SK-N-SH treated with all-trans-retinoic acid at 6 μM for 48 hours (cell line): ENCODE results near the gene BCAR3.

Source experiments
- ATAC-seq: fragments of 200-7000 bp; cut with Tn5 transposase; 3 replicates; pipeline ENCODE4 v1.9.1; 2020; ENCODE audit warnings: mild to moderate bottlenecking, moderate library complexity
- ARNTL ChIP-seq: fragments of 450-650 bp; formaldehyde crosslinking; IDR thresholded peaks from 2 replicates; pipeline ENCODE4 v1.5.0; 2020; ENCODE audit warnings: low read depth, mild to moderate bottlenecking, moderate library complexity, borderline replicate concordance
- BACH2 ChIP-seq: fragments of 250-450 bp; sonication (Bioruptor Pico); IDR thresholded peaks from 2 replicates; pipeline ENCODE4 v1.9.0; 2021; ENCODE audit warnings: mild to moderate bottlenecking, borderline replicate concordance
- CSDC2 ChIP-seq: fragments of 250-450 bp; sonication (Bioruptor Pico); IDR thresholded peaks from 2 replicates; pipeline ENCODE4 v1.5.0; 2020; ENCODE audit warnings: mild to moderate bottlenecking, moderate library complexity
- ESRRG ChIP-seq: fragments of 250-450 bp; sonication (Bioruptor Pico); IDR thresholded peaks from 2 replicates; pipeline ENCODE4 v1.6.1; 2021; ENCODE audit warnings: mild to moderate bottlenecking
- GLIS3 ChIP-seq: fragments of 250-450 bp; sonication (Bioruptor Pico); IDR thresholded peaks from 2 replicates; pipeline ENCODE4 v1.5.0; 2020; ENCODE audit warnings: mild to moderate bottlenecking, moderate library complexity
- ISL1 ChIP-seq: fragments of 250-450 bp; sonication (Bioruptor Pico); IDR thresholded peaks from 2 replicates; pipeline ENCODE4 v2.1.2; 2022; ENCODE audit warnings: mild to moderate bottlenecking, moderate library complexity
- PPARA ChIP-seq: fragments of 250-450 bp; sonication (Bioruptor Pico); IDR thresholded peaks from 2 replicates; pipeline ENCODE4 v1.5.0; 2020; ENCODE audit warnings: mild to moderate bottlenecking, borderline replicate concordance
- SNAI2 ChIP-seq: fragments of 250-450 bp; sonication (Bioruptor Pico); IDR thresholded peaks from 2 replicates; pipeline ENCODE4 v1.5.0; 2020; ENCODE audit warnings: mild to moderate bottlenecking, moderate library complexity
- TCF4 ChIP-seq: fragments of 250-450 bp; sonication (Bioruptor Pico); IDR thresholded peaks from 2 replicates; pipeline ENCODE4 v1.8.0; 2021; ENCODE audit warnings: mild to moderate bottlenecking, moderate library complexity, borderline replicate concordance
- ZC3H10 ChIP-seq: fragments of 250-450 bp; sonication (Bioruptor Pico); IDR thresholded peaks from 2 replicates; pipeline ENCODE4 v1.5.1; 2021; ENCODE audit warnings: mild to moderate bottlenecking, moderate library complexity
- ZFP3 ChIP-seq: fragments of 250-450 bp; sonication (Bioruptor Pico); IDR thresholded peaks from 2 replicates; pipeline ENCODE4 v1.5.0; 2020; ENCODE audit warnings: mild to moderate bottlenecking, moderate library complexity
- ZFP30 ChIP-seq: fragments of 450-650 bp; formaldehyde crosslinking; IDR thresholded peaks from 2 replicates; pipeline ENCODE4 v1.5.0; 2022; ENCODE audit warnings: mild to moderate bottlenecking, moderate library complexity
- ZNF565 ChIP-seq: fragments of 450-650 bp; formaldehyde crosslinking; conservative IDR thresholded peaks from 2 replicates; pipeline ENCODE4 v1.5.0; 2020; ENCODE audit warnings: low read depth, mild to moderate bottlenecking, moderate library complexity
- ZNF70 ChIP-seq: fragments of 450-650 bp; formaldehyde crosslinking; IDR thresholded peaks from 2 replicates; pipeline ENCODE4 v1.5.0; 2020; ENCODE audit warnings: mild to moderate bottlenecking, moderate library complexity
- TF ChIP-seq, protein P1 (sequence below): fragments of 250-450 bp; sonication (Bioruptor Pico); IDR thresholded peaks from 2 replicates; pipeline ENCODE4 v1.5.1; 2021; ENCODE audit warnings: mild to moderate bottlenecking, moderate library complexity
- TF ChIP-seq, protein P2 (sequence below): fragments of 250-450 bp; sonication (Bioruptor Pico); IDR thresholded peaks from 2 replicates; pipeline ENCODE4 v1.8.0; 2020; ENCODE audit warnings: mild to moderate bottlenecking, moderate library complexity, borderline replicate concordance
- TF ChIP-seq, protein P3 (sequence below): fragments of 250-450 bp; sonication (Bioruptor Pico); IDR thresholded peaks from 2 replicates; pipeline ENCODE4 v1.5.1; 2020; ENCODE audit warnings: low read depth, mild to moderate bottlenecking, moderate library complexity
- TF ChIP-seq, protein P4 (sequence below): fragments of 250-450 bp; sonication (Bioruptor Pico); IDR thresholded peaks from 2 replicates; pipeline ENCODE4 v1.5.0; 2020; ENCODE audit warnings: mild to moderate bottlenecking, moderate library complexity
- TF ChIP-seq, protein P5 (sequence below): fragments of 250-450 bp; sonication (Bioruptor Pico); IDR thresholded peaks from 2 replicates; pipeline ENCODE4 v1.8.0; 2021; ENCODE audit warnings: low read depth, mild to moderate bottlenecking, moderate library complexity, borderline replicate concordance

Gene BCAR3

DNA sequence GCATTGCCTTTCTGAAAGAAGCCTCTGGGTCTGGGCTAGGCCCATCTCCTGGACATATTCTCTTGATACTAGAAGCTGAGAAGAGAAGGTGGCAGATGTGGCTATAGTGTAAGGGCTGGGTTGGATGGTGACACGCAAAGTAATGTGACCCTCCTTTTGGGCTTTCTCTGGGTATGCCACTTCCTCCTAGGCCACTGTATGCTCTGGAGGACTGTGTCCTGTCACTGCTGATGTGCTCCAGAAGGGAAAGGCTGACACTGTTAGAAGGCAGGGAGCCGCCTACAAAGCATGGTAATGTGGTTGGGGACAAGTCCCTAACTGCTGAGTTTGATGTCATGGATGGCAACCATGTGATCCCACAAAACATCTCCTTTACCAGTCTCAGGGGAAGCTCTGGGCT, 112.1 kb downstream of the BCAR3 start:
- TF ChIP-seq ESRRG (CRISPR knock-in tag) (no peak), ZFP30 (CRISPR knock-in tag) (no peak), ZFP3 (CRISPR knock-in tag) (no peak), GLIS3 (CRISPR knock-in tag) (no peak), ARNTL (CRISPR knock-in tag) (no peak), PPARA (CRISPR knock-in tag) (no peak), TCF4 (CRISPR knock-in tag) (no peak), BACH2 (CRISPR knock-in tag) (no peak), CSDC2 (CRISPR knock-in tag) (no peak)
- TF ChIP-seq, protein P1, sequence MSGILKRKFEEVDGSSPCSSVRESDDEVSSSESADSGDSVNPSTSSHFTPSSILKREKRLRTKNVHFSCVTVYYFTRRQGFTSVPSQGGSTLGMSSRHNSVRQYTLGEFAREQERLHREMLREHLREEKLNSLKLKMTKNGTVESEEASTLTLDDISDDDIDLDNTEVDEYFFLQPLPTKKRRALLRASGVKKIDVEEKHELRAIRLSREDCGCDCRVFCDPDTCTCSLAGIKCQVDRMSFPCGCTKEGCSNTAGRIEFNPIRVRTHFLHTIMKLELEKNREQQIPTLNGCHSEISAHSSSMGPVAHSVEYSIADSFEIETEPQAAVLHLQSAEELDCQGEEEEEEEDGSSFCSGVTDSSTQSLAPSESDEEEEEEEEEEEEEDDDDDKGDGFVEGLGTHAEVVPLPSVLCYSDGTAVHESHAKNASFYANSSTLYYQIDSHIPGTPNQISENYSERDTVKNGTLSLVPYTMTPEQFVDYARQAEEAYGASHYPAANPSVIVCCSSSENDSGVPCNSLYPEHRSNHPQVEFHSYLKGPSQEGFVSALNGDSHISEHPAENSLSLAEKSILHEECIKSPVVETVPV (CRISPR knock-in tag) = no peak
- TF ChIP-seq, protein P2, sequence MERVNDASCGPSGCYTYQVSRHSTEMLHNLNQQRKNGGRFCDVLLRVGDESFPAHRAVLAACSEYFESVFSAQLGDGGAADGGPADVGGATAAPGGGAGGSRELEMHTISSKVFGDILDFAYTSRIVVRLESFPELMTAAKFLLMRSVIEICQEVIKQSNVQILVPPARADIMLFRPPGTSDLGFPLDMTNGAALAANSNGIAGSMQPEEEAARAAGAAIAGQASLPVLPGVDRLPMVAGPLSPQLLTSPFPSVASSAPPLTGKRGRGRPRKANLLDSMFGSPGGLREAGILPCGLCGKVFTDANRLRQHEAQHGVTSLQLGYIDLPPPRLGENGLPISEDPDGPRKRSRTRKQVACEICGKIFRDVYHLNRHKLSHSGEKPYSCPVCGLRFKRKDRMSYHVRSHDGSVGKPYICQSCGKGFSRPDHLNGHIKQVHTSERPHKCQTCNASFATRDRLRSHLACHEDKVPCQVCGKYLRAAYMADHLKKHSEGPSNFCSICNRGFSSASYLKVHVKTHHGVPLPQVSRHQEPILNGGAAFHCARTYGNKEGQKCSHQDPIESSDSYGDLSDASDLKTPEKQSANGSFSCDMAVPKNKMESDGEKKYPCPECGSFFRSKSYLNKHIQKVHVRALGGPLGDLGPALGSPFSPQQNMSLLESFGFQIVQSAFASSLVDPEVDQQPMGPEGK (CRISPR knock-in tag) = no peak
- TF ChIP-seq, protein P3, sequence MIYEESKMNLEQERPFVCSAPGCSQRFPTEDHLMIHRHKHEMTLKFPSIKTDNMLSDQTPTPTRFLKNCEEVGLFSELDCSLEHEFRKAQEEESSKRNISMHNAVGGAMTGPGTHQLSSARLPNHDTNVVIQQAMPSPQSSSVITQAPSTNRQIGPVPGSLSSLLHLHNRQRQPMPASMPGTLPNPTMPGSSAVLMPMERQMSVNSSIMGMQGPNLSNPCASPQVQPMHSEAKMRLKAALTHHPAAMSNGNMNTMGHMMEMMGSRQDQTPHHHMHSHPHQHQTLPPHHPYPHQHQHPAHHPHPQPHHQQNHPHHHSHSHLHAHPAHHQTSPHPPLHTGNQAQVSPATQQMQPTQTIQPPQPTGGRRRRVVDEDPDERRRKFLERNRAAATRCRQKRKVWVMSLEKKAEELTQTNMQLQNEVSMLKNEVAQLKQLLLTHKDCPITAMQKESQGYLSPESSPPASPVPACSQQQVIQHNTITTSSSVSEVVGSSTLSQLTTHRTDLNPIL (CRISPR knock-in tag) = no peak
- TF ChIP-seq, protein P4, sequence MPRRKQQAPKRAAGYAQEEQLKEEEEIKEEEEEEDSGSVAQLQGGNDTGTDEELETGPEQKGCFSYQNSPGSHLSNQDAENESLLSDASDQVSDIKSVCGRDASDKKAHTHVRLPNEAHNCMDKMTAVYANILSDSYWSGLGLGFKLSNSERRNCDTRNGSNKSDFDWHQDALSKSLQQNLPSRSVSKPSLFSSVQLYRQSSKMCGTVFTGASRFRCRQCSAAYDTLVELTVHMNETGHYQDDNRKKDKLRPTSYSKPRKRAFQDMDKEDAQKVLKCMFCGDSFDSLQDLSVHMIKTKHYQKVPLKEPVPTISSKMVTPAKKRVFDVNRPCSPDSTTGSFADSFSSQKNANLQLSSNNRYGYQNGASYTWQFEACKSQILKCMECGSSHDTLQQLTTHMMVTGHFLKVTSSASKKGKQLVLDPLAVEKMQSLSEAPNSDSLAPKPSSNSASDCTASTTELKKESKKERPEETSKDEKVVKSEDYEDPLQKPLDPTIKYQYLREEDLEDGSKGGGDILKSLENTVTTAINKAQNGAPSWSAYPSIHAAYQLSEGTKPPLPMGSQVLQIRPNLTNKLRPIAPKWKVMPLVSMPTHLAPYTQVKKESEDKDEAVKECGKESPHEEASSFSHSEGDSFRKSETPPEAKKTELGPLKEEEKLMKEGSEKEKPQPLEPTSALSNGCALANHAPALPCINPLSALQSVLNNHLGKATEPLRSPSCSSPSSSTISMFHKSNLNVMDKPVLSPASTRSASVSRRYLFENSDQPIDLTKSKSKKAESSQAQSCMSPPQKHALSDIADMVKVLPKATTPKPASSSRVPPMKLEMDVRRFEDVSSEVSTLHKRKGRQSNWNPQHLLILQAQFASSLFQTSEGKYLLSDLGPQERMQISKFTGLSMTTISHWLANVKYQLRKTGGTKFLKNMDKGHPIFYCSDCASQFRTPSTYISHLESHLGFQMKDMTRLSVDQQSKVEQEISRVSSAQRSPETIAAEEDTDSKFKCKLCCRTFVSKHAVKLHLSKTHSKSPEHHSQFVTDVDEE = no peak
- no peak for ATAC-seq

DNA sequence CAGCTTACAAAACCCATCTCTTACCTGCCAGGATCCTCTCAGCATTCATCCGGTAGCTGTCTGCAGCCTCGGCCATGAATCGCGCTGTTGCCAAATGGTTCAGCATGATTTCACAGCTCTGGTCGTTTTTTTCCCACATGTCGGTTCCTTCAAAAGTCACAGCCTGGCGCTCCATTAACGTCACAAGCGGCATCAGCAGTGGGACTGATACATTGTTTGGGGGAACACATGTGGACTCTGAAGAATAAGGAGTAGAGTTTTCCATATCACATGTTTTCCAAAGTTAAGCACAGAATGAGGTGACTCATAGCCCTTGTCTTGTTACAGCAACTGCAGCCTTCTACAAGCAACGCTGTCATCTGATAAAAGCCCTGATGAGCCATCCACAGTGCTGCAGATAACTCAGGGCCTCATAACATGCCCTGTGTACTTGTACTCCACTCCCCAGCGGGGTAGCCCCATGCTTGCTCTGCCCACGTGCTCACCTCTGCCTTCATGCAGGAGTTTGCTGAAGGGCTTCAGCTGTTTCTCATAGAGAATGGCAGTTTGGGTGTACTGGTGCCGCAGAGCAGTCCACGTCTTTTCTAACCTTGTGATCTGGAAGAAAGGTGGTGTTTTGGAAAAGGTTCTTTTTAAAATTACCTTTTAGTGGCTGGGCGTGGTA, 114.2 kb downstream of the BCAR3 start:
- peak; percentile 90 for ATAC-seq
- TF ChIP-seq, protein P5, sequence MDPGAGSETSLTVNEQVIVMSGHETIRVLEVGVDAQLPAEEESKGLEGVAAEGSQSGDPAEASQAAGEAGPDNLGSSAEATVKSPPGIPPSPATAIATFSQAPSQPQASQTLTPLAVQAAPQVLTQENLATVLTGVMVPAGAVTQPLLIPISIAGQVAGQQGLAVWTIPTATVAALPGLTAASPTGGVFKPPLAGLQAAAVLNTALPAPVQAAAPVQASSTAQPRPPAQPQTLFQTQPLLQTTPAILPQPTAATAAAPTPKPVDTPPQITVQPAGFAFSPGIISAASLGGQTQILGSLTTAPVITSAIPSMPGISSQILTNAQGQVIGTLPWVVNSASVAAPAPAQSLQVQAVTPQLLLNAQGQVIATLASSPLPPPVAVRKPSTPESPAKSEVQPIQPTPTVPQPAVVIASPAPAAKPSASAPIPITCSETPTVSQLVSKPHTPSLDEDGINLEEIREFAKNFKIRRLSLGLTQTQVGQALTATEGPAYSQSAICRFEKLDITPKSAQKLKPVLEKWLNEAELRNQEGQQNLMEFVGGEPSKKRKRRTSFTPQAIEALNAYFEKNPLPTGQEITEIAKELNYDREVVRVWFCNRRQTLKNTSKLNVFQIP (CRISPR knock-in tag) = no peak
- TF ChIP-seq ZFP3 (CRISPR knock-in tag) (peak; percentile 35; the same call in 1 of the 2 replicates), PPARA (CRISPR knock-in tag) (no peak)

DNA sequence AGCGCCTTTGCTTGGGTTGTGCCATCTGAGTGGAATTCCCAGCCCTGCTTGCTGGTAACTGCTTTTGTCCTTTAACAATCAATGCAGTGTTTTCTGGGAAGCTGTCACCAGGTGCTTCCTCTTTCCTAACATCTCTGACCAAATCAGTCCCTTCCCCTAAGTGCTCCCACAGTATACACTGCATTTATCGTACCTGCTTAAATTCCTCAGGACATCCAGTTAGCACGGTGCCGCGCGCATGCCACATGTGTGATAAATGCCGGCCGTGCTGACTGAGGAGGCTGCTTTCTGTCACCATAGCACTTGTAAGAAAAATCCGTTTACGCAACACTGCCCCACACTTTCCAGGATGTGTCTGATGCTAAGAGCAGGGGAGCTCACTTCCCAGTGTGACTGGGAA, 115.4 kb downstream of the BCAR3 start:
- no peak for ATAC-seq
- TF ChIP-seq ISL1 (CRISPR knock-in tag) = no peak
- no peak for TF ChIP-seq ARNTL (CRISPR knock-in tag)
- no peak for TF ChIP-seq ZNF70 (CRISPR knock-in tag)
- no peak for TF ChIP-seq ZNF565 (CRISPR knock-in tag)
- TF ChIP-seq SNAI2 (CRISPR knock-in tag) = no peak
- TF ChIP-seq CSDC2 (CRISPR knock-in tag) = no peak
- TF ChIP-seq ZFP3 (CRISPR knock-in tag) = no peak
- TF ChIP-seq ZC3H10 (CRISPR knock-in tag) = no peak
- TF ChIP-seq, protein P5 (CRISPR knock-in tag) = no peak
- TF ChIP-seq ESRRG (CRISPR knock-in tag) = no peak
